Heart left ventricle (tissue), 13 donors: ENCODE results near the gene ACSF3.

ENCODE experiments used
- CTCF ChIP-seq, 12 donors: fragments of 200-600 bp; sonication (generic) in 4 of 12; IDR thresholded peaks; one replicate each; pipeline versions ENCODE4 v1.5.0 to v1.8.0; 2018 to 2022; ENCODE audit warnings: antibody characterized with exemption in 12 of 12, mild to moderate bottlenecking in 5 of 12
- POLR2A ChIP-seq, 2 donors: fragments of 450-650 bp; IDR thresholded peaks; one replicate each; pipeline ENCODE4 v1.6.1; 2017; ENCODE audit warnings: antibody characterized with exemption in 2 of 2, mild to moderate bottlenecking in 2 of 2, moderate library complexity in 2 of 2
- donor health status: ischemic (EF 13 %, LVEDD 7.1; RV severe dilation, severe dysfunction).
- donor health status: DM: no; HTN: yes; CAD: no.
- donor health status: DM: no; HTN: no; CAD: no.
- donor health status: ischemic (EF 25% LVEDD 6.9; RV normal size, moderate dysfunction).
- donor health status: ischemic (EF 25% LVEDD 5.7; RV mildly dilated, moderate dysfunction).
- donor health status: ischemic (EF 35%, LVEDD 5.7; RV mildly dilated, moderate dysfunction).
- donor health status: nonischemic (EF 11% LVEDD 7.7; RV severe dilation, severe dysfunction).
- donor health status: DM: yes; HTN: yes; CAD: no.
- donor health status: PGD.
- donor health status: ischemic (EF 29% LVEDD 5.4; RV normal size, mild dysfunction).
- donor health status: nonischemic (EF 23%, LVEDD 6.1; RV moderate dilation, normal function).

GRCh38 chr16:89092013-89092412 is 1.6 kb upstream of the ACSF3 start:
- no peak for TF ChIP-seq CTCF (IDR thresholded peaks at IDR 0.05)
- TF ChIP-seq POLR2A (IDR thresholded peaks at IDR 0.05): no peak
